ENCODE data around the gene TNK1. TPM values are rescaled to one million over a fixed set of nuclear protein-coding genes. Genes with fewer than 3 reads are reported as not detected.

TNK1 gene
- total RNA-seq, 1 experiment from 2014 or later = 10.1 TPM

GRCh38 chr17:7435676-7436555 lies 55.0 kb downstream of the TNK1 start:
- no peak overlapping the region for H2BK12ac ChIP-seq (ENCODE audit: insufficient read length, low read depth, low read length)
- no peak overlapping the region for H2BK5ac ChIP-seq (ENCODE audit: insufficient read length, low read length)
- H3K27ac ChIP-seq (ENCODE audit: insufficient read length, low read depth, low read length) = peak overlapping the region; percentile 3
- H2BK15ac ChIP-seq (ENCODE audit: low read depth, low read length) = no peak overlapping the region
- H3K4me2 ChIP-seq (ENCODE audit: insufficient read depth, insufficient read length, low read length) = peak overlapping the region; percentile 60
- H3K4me1 ChIP-seq (ENCODE audit: insufficient read depth, low read length) = no peaks in the 10 kb centered on the region
- Mint-ChIP-seq H3K27ac (peak overlapping the region; percentile 85 to 98 (median 93); a peak in 6 of 7 replicates), H3K4me3 (peak overlapping the region; percentile 77 to 89), H3K36me3 (ENCODE audit: insufficient read depth in 1 of 3, low read depth in 3 of 3) (no peaks in the 10 kb centered on the region), H3K4me1 (peaks cover 22 to 23% of the 10 kb centered on the region in 2 experiments), H3K9me3 (no peaks in the 10 kb centered on the region), H3K27me3 (ENCODE audit: low read depth) (peaks cover 24% of the 10 kb centered on the region)
- no peak overlapping the region for H3K23ac ChIP-seq (ENCODE audit: insufficient read length, low read depth, low read length)
- H2AFZ ChIP-seq (ENCODE audit: low read length) = no peak overlapping the region
- peak overlapping the region; percentile 29 for H3K9ac ChIP-seq (ENCODE audit: extremely low read depth, insufficient read length, low read length)
- H4K20me1 ChIP-seq (ENCODE audit: control insufficient read depth, insufficient read depth, insufficient read length) = no peaks in the 10 kb centered on the region
- H3K14ac ChIP-seq (ENCODE audit: insufficient read depth, low read length) = peak overlapping the region; percentile 32; the same call in 1 of the 2 replicates
- no peak overlapping the region for H3K4ac ChIP-seq (ENCODE audit: low read depth, low read length)
- H2BK20ac ChIP-seq (ENCODE audit: low read depth, low read length, poor library complexity, severe bottlenecking) = no peak overlapping the region
- H3K56ac ChIP-seq (ENCODE audit: insufficient read length, low read depth, low read length) = no peak overlapping the region
- TF ChIP-seq CTCF (conservative IDR thresholded peaks at IDR 0.05) = peak; percentile 29; the same call in 2 of the 3 replicates
- no peak overlapping the region for H4K91ac ChIP-seq (ENCODE audit: insufficient read length, low read depth, low read length)
- no CpG with 5 or more reads among the region's 49 CpGs for WGBS (ENCODE audit: extremely low coverage, insufficient read length, low lambda C conversion rate)
- no peaks in the 10 kb centered on the region for H3K9me3 ChIP-seq (ENCODE audit: control insufficient read depth, low read depth, low read length)
- H4K8ac ChIP-seq (replicated peaks; ENCODE audit: insufficient read length, low read depth, low read length) = no peak overlapping the region
- no peak overlapping the region for H3T11ph ChIP-seq (ENCODE audit: low read length)
- H3K79me1 ChIP-seq (ENCODE audit: insufficient read depth, low read depth, low read length, poor library complexity, severe bottlenecking) = no peaks in the 10 kb centered on the region
- H2AK5ac ChIP-seq (ENCODE audit: insufficient read length, low read length) = no peak overlapping the region
- H3K79me2 ChIP-seq (ENCODE audit: insufficient read depth, low read length) = no peaks in the 10 kb centered on the region
- peaks cover 33% of the 10 kb centered on the region for H3K23me2 ChIP-seq (ENCODE audit: insufficient read length, low read depth, low read length, poor library complexity, severe bottlenecking)
- H2BK120ac ChIP-seq (ENCODE audit: low read depth, low read length, poor library complexity, severe bottlenecking) = no peak overlapping the region
- H3K18ac ChIP-seq (ENCODE audit: insufficient read length, low read depth, low read length) = peak overlapping the region; percentile 30
- H3K27me3 ChIP-seq (ENCODE audit: insufficient read depth, low read length) = peaks cover 7% of the 10 kb centered on the region
- H4K5ac ChIP-seq (ENCODE audit: insufficient read length, low read depth, low read length) = no peak overlapping the region
- peak; percentile 91 for DNase-seq

Data from H9 (cell line).